K562 (cell line): ENCODE measurements around the gene MEGF9. TPM values are rescaled to one million over a fixed set of nuclear protein-coding genes. Genes with fewer than 3 reads are reported as not detected.

Source experiments
- ATAC-seq: fragments of 200-7000 bp; cut with Tn5 transposase; 3 replicates; pipeline ENCODE4 v1.9.1; 2020; ENCODE audit warnings: moderate library complexity
- BruUV-seq: library from RNA; stranded (reverse); fragments of 400-500 nt; replicated peaks from 2 replicates; lab custom pipeline; 2021; lab: Mats Ljungman, UMichigan
- CTCF ChIA-PET: fragments of 300-600 bp; formaldehyde crosslinking; extraction: SDS; loops from one replicate; lab custom pipeline; 2021; ENCODE audit warnings: low intra/inter-chr PET ratio; lab: Yijun Ruan, JAX
- POLR2A ChIA-PET: fragments of 300-600, 350-650 bp; sonication (Branson Sonifier 250); formaldehyde crosslinking; extraction: SDS; loops from one replicate; lab custom pipeline; 2021; ENCODE audit warnings: antibody characterized with exemption, inconsistent platforms; lab: Yijun Ruan, JAX
- DNase-seq, 4 experiments: peaks; one replicate each; pipeline versions ENCODE4 v3.0.0 to v3.0.0-alpha.2; 2011 to 2018; ENCODE audit warnings: low spot score in 3 of 4, mixed read lengths in 3 of 4; ENCODE audit errors: extremely low read depth in 1 of 4
- FAIRE-seq: peaks from 2 replicates; lab custom pipeline; 2011; peaks lifted over from hg19 to GRCh38; lab: Jason Lieb, UNC
- H2AFZ ChIP-seq: 2 replicates; pipeline ENCODE4 v1.6.0; 2011; ENCODE audit warnings: low read depth, low read length, control low read depth, inconsistent platforms
- H3K27ac ChIP-seq: fragments of 200-600 bp; 3 replicates; pipeline ENCODE4 v1.8.0; 2011; ENCODE audit warnings: low read depth, mild to moderate bottlenecking, control low read depth, inconsistent platforms, low read length, moderate library complexity, mixed read lengths; ENCODE audit errors: extremely low read depth
- H3K27me3 ChIP-seq, 2 experiments: fragments of 300-600 bp in 1 of 2; 2 replicates in 1 of 2; 3 replicates in 1 of 2; pipeline versions ENCODE4 v1.6.0 to v1.8.0; 2011; ENCODE audit warnings: inconsistent platforms in 2 of 2, low read length in 2 of 2, mild to moderate bottlenecking in 1 of 2, mixed read lengths in 1 of 2, moderate library complexity in 1 of 2; ENCODE audit not compliant: control insufficient read depth in 2 of 2, insufficient read depth in 2 of 2
- H3K36me3 ChIP-seq: fragments of 300-600 bp; 3 replicates; pipeline ENCODE4 v1.8.0; 2011; ENCODE audit warnings: mild to moderate bottlenecking, low read length, inconsistent platforms; ENCODE audit not compliant: control insufficient read depth, insufficient read depth
- H3K4me1 ChIP-seq, 2 experiments: fragments of 200-600 bp in 1 of 2; replicated peaks in 1 of 2; 2 replicates in 1 of 2; 3 replicates in 1 of 2; pipeline versions ENCODE4 v1.5.1 to v1.8.0; 2011; ENCODE audit warnings: inconsistent platforms in 2 of 2, low read length in 2 of 2, mild to moderate bottlenecking in 1 of 2, mixed read lengths in 1 of 2, moderate library complexity in 1 of 2; ENCODE audit not compliant: control insufficient read depth in 2 of 2, insufficient read depth in 2 of 2
- H3K4me2 ChIP-seq: 2 replicates; pipeline ENCODE4 v1.6.1; 2011; ENCODE audit warnings: low read length, control low read depth, inconsistent platforms, mixed read lengths; ENCODE audit not compliant: insufficient read depth
- H3K4me3 ChIP-seq: fragments of 200-600 bp; sonication (generic), shearing (Covaris generic); 2 replicates; pipeline ENCODE4 v1.5.1; 2016; ENCODE audit warnings: control low read depth, inconsistent platforms
- H3K79me2 ChIP-seq: fragments of 200-600 bp; 3 replicates; pipeline ENCODE4 v1.8.0; 2011; ENCODE audit warnings: low read length, inconsistent platforms; ENCODE audit not compliant: control insufficient read depth, insufficient read depth
- H3K9ac ChIP-seq, 2 experiments: 2 replicates each; pipeline versions ENCODE4 v1.6.0 to v1.6.1; 2011; ENCODE audit warnings: low read depth in 2 of 2, low read length in 2 of 2, control low read depth in 1 of 2, inconsistent platforms in 1 of 2, mild to moderate bottlenecking in 1 of 2, mixed read lengths in 1 of 2; ENCODE audit not compliant: insufficient read depth in 1 of 2
- H3K9me1 ChIP-seq: one replicate; pipeline ENCODE4 v1.6.0; 2011; ENCODE audit warnings: inconsistent platforms, mild to moderate bottlenecking, low read length, moderate library complexity; ENCODE audit not compliant: control insufficient read depth, insufficient read depth
- H3K9me3 ChIP-seq: replicated peaks from 2 replicates; pipeline ENCODE4 v1.5.1; 2011; ENCODE audit warnings: low read depth, low read length, inconsistent platforms; ENCODE audit not compliant: control insufficient read depth, insufficient read depth
- H4K20me1 ChIP-seq: replicated peaks from 2 replicates; pipeline ENCODE4 v1.6.1; 2011; ENCODE audit warnings: low read length, inconsistent platforms, mixed read lengths; ENCODE audit not compliant: control insufficient read depth, insufficient read depth
- BDP1 ChIP-seq: IDR thresholded peaks from 3 replicates; pipeline ENCODE4 v1.6.1; 2011; ENCODE audit not compliant: insufficient read length, insufficient read depth
- ESRRA ChIP-seq: fragments of 450-650 bp; IDR thresholded peaks from 2 replicates; pipeline ENCODE4 v1.6.1; 2014; ENCODE audit warnings: low read depth, mild to moderate bottlenecking, moderate library complexity, borderline replicate concordance
- FOXM1 ChIP-seq, 2 experiments: fragments of 450-650 bp in 1 of 2; sonication (generic) in 1 of 2; formaldehyde crosslinking in 1 of 2; IDR thresholded peaks; 2 replicates each; pipeline versions ENCODE4 v1.6.1 to v1.9.0; 2017 to 2022; ENCODE audit warnings: low read depth in 2 of 2, mild to moderate bottlenecking in 2 of 2, missing genetic modification reagents in 1 of 2, moderate library complexity in 1 of 2
- HMG20A ChIP-seq: fragments of 450-650 bp; formaldehyde crosslinking; conservative IDR thresholded peaks from 2 replicates; pipeline ENCODE4 v1.4.0; 2020; ENCODE audit warnings: mild to moderate bottlenecking, mixed read lengths
- MAFG ChIP-seq: fragments of 450-650 bp; conservative IDR thresholded peaks from 2 replicates; pipeline ENCODE4 v1.6.1; 2016; ENCODE audit warnings: missing genetic modification characterization, missing compliant biosample characterization
- MTA1 ChIP-seq: fragments of 450-650 bp; IDR thresholded peaks from 2 replicates; pipeline ENCODE4 v1.6.1; 2017; ENCODE audit warnings: borderline replicate concordance
- PHF20 ChIP-seq: fragments of 450-650 bp; IDR thresholded peaks from 2 replicates; pipeline ENCODE4 v1.6.1; 2018; ENCODE audit not compliant: partially characterized antibody
- SRSF9 ChIP-seq: fragments of 200-400 bp; formaldehyde crosslinking; IDR thresholded peaks from 2 replicates; pipeline ENCODE4 v1.6.1; 2017; ENCODE audit warnings: low read depth, low read length, borderline replicate concordance
- TSC22D4 ChIP-seq: fragments of 450-650 bp; IDR thresholded peaks from 2 replicates; pipeline ENCODE4 v1.6.1; 2016; ENCODE audit warnings: missing genetic modification characterization, missing biosample characterization, control low read depth
- ZNF639 ChIP-seq, 2 experiments: fragments of 200-800 bp in 1 of 2; sonication (Bioruptor generic) in 1 of 2; sonication (generic) in 1 of 2; formaldehyde crosslinking in 1 of 2; IDR thresholded peaks in 1 of 2; conservative IDR thresholded peaks in 1 of 2; 2 replicates each; pipeline versions ENCODE4 v1.5.0 to v1.6.1; 2016 to 2020; ENCODE audit warnings: missing compliant biosample characterization in 1 of 2, missing genetic modification characterization in 1 of 2, missing genetic modification reagents in 1 of 2
- WGBS: fragments of 100-300 bp; shearing (Covaris generic); methylation state at CpG from one replicate; pipeline ENCODE4 v1.1.6; 2016; ENCODE audit warnings: low coverage, mixed read lengths; ENCODE audit not compliant: insufficient coverage; ENCODE audit errors: missing lambda C conversion rate; 5-methylcytosine and 5-hydroxymethylcytosine counted together
- in situ Hi-C: fragments of 300-500 bp; cut with MboI; formaldehyde crosslinking; loops from 4 replicates; pipeline ENCODE4 v1.15.0; 2018; ENCODE audit warnings: inconsistent platforms, mixed read lengths
- intact Hi-C: fragments of 100-400 bp; cut with micrococcal nuclease; formaldehyde crosslinking; loops from 2 replicates; pipeline ENCODE4 v1.14.2; 2022
- polyA plus RNA-seq, 8 experiments: library from polyadenylated mRNA; depleted of rRNA in 4 of 8; stranded (reverse) in 5 of 8; unstranded in 3 of 8; fragments of >200 nt; fragmentation: Nextera tagmentation in 2 of 8; fragmentation: Illumina TruSeq in 1 of 8; extraction: Ambion mirVana in 2 of 8; extraction: Trizol in 1 of 8; gene quantifications; 2 replicates each; pipeline versions ENCODE4 v1.2.1 to v1.2.3, GENCODE V29; 2011 to 2014; ENCODE audit warnings: inconsistent platforms in 1 of 8, missing spikeins in 1 of 8
- total RNA-seq, 7 experiments: library from RNA; depleted of rRNA in 6 of 7; stranded (reverse); fragments of >200 nt in 6 of 7; fragmentation: Illumina TruSeq in 2 of 7; extraction: Trizol in 2 of 7; gene quantifications; 2 replicates each; pipeline versions ENCODE4 v1.2.1 to v1.2.3, GENCODE V29; 2011 to 2021; ENCODE audit warnings: low replicate concordance in 1 of 7
- TF ChIP-seq, protein P1 (sequence below): sonication (generic); IDR thresholded peaks from 2 replicates; pipeline ENCODE4 v1.6.1; 2016
- TF ChIP-seq, protein P2 (sequence below): sonication (generic); formaldehyde crosslinking; IDR thresholded peaks from 2 replicates; pipeline ENCODE4 v1.8.1; 2023; ENCODE audit warnings: mild to moderate bottlenecking, missing genetic modification reagents
- TF ChIP-seq, protein P3 (sequence below): fragments of 450-650 bp; formaldehyde crosslinking; IDR thresholded peaks from 2 replicates; pipeline ENCODE4 v1.4.0; 2020; ENCODE audit warnings: mild to moderate bottlenecking, moderate library complexity

Gene MEGF9
- total and polyA plus RNA-seq, 9 of the 15 experiments (the other 6 are each of a cell fraction or from before 2014, with no cell fraction given): 2.1 to 6.2 (median 3.8) TPM

- no peak for ATAC-seq
- Histone ChIP-seq H3K27ac (no peak overlapping the region), H2AFZ (no peak overlapping the region), H3K9me3 (no peaks in the 10 kb centered on the region), H3K36me3 (no peaks in the 10 kb centered on the region), H3K9me1 (no peaks in the 10 kb centered on the region), H3K4me3 (no peak overlapping the region), H3K79me2 (no peaks in the 10 kb centered on the region), H3K9ac (no peak overlapping the region), H3K4me2 (no peak overlapping the region)
- POLR2A ChIA-PET: no interaction called here
- no peak for DNase-seq
- in situ Hi-C loops: no loop called here
- BruUV-seq: no TSS peak
- TF ChIP-seq HMG20A (CRISPR knock-in tag) (no peak), FOXM1 (IDR thresholded peaks at IDR 0.05; ENCODE audit: low read depth) (no peak), FOXM1 (CRISPR knock-in tag; IDR thresholded peaks at IDR 0.05; ENCODE audit: low read depth) (no peak), MTA1 (no peak), MAFG (tag) (no peak), SRSF9 (no peak), ESRRA (no peak), BDP1 (no peak), ZNF639 (CRISPR knock-in tag; conservative IDR thresholded peaks at IDR 0.05 in 1 of 2, IDR thresholded peaks at IDR 0.05 in 1 of 2) (no peak), TSC22D4 (tag) (no peak), PHF20 (no peak)
- TF ChIP-seq, protein P1, sequence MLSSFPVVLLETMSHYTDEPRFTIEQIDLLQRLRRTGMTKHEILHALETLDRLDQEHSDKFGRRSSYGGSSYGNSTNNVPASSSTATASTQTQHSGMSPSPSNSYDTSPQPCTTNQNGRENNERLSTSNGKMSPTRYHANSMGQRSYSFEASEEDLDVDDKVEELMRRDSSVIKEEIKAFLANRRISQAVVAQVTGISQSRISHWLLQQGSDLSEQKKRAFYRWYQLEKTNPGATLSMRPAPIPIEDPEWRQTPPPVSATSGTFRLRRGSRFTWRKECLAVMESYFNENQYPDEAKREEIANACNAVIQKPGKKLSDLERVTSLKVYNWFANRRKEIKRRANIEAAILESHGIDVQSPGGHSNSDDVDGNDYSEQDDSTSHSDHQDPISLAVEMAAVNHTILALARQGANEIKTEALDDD: no peak
- TF ChIP-seq, protein P2, sequence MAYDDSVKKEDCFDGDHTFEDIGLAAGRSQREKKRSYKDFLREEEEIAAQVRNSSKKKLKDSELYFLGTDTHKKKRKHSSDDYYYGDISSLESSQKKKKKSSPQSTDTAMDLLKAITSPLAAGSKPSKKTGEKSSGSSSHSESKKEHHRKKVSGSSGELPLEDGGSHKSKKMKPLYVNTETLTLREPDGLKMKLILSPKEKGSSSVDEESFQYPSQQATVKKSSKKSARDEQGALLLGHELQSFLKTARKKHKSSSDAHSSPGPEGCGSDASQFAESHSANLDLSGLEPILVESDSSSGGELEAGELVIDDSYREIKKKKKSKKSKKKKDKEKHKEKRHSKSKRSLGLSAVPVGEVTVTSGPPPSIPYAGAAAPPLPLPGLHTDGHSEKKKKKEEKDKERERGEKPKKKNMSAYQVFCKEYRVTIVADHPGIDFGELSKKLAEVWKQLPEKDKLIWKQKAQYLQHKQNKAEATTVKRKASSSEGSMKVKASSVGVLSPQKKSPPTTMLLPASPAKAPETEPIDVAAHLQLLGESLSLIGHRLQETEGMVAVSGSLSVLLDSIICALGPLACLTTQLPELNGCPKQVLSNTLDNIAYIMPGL (CRISPR knock-in tag): no peak
- TF ChIP-seq, protein P3, sequence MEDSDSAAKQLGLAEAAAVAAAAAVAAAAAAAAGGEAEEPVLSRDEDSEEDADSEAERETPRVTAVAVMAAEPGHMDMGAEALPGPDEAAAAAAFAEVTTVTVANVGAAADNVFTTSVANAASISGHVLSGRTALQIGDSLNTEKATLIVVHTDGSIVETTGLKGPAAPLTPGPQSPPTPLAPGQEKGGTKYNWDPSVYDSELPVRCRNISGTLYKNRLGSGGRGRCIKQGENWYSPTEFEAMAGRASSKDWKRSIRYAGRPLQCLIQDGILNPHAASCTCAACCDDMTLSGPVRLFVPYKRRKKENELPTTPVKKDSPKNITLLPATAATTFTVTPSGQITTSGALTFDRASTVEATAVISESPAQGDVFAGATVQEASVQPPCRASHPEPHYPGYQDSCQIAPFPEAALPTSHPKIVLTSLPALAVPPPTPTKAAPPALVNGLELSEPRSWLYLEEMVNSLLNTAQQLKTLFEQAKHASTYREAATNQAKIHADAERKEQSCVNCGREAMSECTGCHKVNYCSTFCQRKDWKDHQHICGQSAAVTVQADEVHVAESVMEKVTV (CRISPR knock-in tag): no peak
- TF ChIP-seq, all 486 proteins: peak for 0
- no peaks in the 10 kb centered on the region for H4K20me1 ChIP-seq
- no peak for FAIRE-seq
- CTCF ChIA-PET: no interaction called here
- WGBS: 82% methylated on average over 2 of the region's 2 CpGs
- intact Hi-C loops: no loop called here
- no peaks in the 10 kb centered on the region for H3K27me3 ChIP-seq
- no peaks in the 10 kb centered on the region for H3K4me1 ChIP-seq
Observed at GRCh38 chr9:120652934-120653333, 61.3 kb downstream of the MEGF9 start.
